ENCODE data around the gene INPP4B.

The INPP4B gene

GRCh38 chr4:142725886-142726285 lies 120.2 kb downstream of the INPP4B start:
- no peak for DNase-seq

GRCh38 chr4:142721187-142721586 lies 124.9 kb downstream of the INPP4B start:
- no peak for DNase-seq

GRCh38 chr4:142719854-142720541 lies 126.1 kb downstream of the INPP4B start:
- no peak for DNase-seq

GRCh38 chr4:142718981-142719380 lies 127.1 kb downstream of the INPP4B start:
- DNase-seq = no peak

GRCh38 chr4:142715727-142716126 lies 130.4 kb downstream of the INPP4B start:
- no peak for DNase-seq

- no peak for DNase-seq
These were observed 132.6 kb downstream of the INPP4B start for GRCh38 chr4:142713282-142714030.

GRCh38 chr4:142708231-142708630 lies 137.9 kb downstream of the INPP4B start:
- DNase-seq = no peak

GRCh38 chr4:142707401-142707800 lies 138.7 kb downstream of the INPP4B start:
- no peak for DNase-seq

- no peak for DNase-seq
These were observed 139.7 kb downstream of the INPP4B start for GRCh38 chr4:142706381-142706780.

- DNase-seq = no peak
These were observed 140.3 kb downstream of the INPP4B start for GRCh38 chr4:142705820-142706219.

- no peak for DNase-seq
These were observed 142.3 kb downstream of the INPP4B start for GRCh38 chr4:142703694-142704309.

- no peak for DNase-seq
These were observed 145.1 kb downstream of the INPP4B start for GRCh38 chr4:142701017-142701416.

GRCh38 chr4:142700531-142700930 lies 145.6 kb downstream of the INPP4B start:
- DNase-seq = no peak

GRCh38 chr4:142698552-142698951 lies 147.5 kb downstream of the INPP4B start:
- DNase-seq = no peak

- DNase-seq = no peak
These were observed 148.2 kb downstream of the INPP4B start for GRCh38 chr4:142697928-142698327.

GRCh38 chr4:142697320-142697719 lies 148.8 kb downstream of the INPP4B start:
- no peak for DNase-seq

- DNase-seq = no peak
These were observed 149.6 kb downstream of the INPP4B start for GRCh38 chr4:142696334-142697122.

GRCh38 chr4:142690406-142691163 lies 155.5 kb downstream of the INPP4B start:
- DNase-seq = no peak

- DNase-seq = no peak
These were observed 158.4 kb downstream of the INPP4B start for GRCh38 chr4:142687547-142688275.

- DNase-seq = no peak
These were observed 160.0 kb downstream of the INPP4B start for GRCh38 chr4:142686081-142686480.

GRCh38 chr4:142683997-142684396 lies 162.1 kb downstream of the INPP4B start:
- no peak for DNase-seq

GRCh38 chr4:142683503-142683902 lies 162.6 kb downstream of the INPP4B start:
- no peak for DNase-seq
